ENCODE data around the gene CASP2. TPM values are rescaled to one million over a fixed set of nuclear protein-coding genes. Genes with fewer than 3 reads are reported as not detected.

Gene CASP2
- total RNA-seq, 1 donor from 2014 or later: 26.7 TPM

- TF ChIP-seq, protein P1, sequence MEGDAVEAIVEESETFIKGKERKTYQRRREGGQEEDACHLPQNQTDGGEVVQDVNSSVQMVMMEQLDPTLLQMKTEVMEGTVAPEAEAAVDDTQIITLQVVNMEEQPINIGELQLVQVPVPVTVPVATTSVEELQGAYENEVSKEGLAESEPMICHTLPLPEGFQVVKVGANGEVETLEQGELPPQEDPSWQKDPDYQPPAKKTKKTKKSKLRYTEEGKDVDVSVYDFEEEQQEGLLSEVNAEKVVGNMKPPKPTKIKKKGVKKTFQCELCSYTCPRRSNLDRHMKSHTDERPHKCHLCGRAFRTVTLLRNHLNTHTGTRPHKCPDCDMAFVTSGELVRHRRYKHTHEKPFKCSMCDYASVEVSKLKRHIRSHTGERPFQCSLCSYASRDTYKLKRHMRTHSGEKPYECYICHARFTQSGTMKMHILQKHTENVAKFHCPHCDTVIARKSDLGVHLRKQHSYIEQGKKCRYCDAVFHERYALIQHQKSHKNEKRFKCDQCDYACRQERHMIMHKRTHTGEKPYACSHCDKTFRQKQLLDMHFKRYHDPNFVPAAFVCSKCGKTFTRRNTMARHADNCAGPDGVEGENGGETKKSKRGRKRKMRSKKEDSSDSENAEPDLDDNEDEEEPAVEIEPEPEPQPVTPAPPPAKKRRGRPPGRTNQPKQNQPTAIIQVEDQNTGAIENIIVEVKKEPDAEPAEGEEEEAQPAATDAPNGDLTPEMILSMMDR (IDR thresholded peaks at IDR 0.05): no peak
- intact Hi-C loops (cut with DNase I): loop anchor here (10.0 kb wide), 1 partner anchor 60 kb away; no protein-coding TSS in a partner anchor
- ATAC-seq: no peak
These were observed 16.8 kb downstream of the CASP2 start for GRCh38 chr7:143304938-143305337.

GRCh38 chr7:143305423-143306070 lies 17.4 kb downstream of the CASP2 start:
- H3K27ac ChIP-seq: no peak overlapping the region
- TF ChIP-seq, protein P1 (IDR thresholded peaks at IDR 0.05): peak; percentile 70
- DNase-seq (peak; percentile 84), ATAC-seq (peak; percentile 86)
- no peaks in the 10 kb centered on the region for H3K27me3 ChIP-seq
- intact Hi-C loops (cut with DNase I): loop anchor here (10.0 kb wide), 1 partner anchor 61 kb away; no protein-coding TSS in a partner anchor
- H3K4me1 ChIP-seq: peaks cover 5% of the 10 kb centered on the region
- no peak overlapping the region for H3K4me3 ChIP-seq
- H3K9me3 ChIP-seq: no peaks in the 10 kb centered on the region
- H3K36me3 ChIP-seq: peaks cover 73% of the 10 kb centered on the region

More at GRCh38 chr7:143304938-143305337, 16.8 kb downstream of the CASP2 start:
- Histone ChIP-seq H3K36me3 (peaks cover 79% of the 10 kb centered on the region), H3K9me3 (no peaks in the 10 kb centered on the region), H3K4me3 (no peak overlapping the region), H3K27ac (no peak overlapping the region), H3K27me3 (no peaks in the 10 kb centered on the region), H3K4me1 (peaks cover 11% of the 10 kb centered on the region)
- no peak for DNase-seq

GRCh38 chr7:143308632-143309031 lies 20.5 kb downstream of the CASP2 start:
- no peak for DNase-seq
- intact Hi-C loops (cut with DNase I): loop anchor here (10.0 kb wide), 1 partner anchor 64 kb away; no protein-coding TSS in a partner anchor
- Histone ChIP-seq H3K36me3 (peaks cover 43% of the 10 kb centered on the region), H3K4me3 (no peak overlapping the region), H3K27me3 (no peaks in the 10 kb centered on the region), H3K4me1 (no peaks in the 10 kb centered on the region), H3K9me3 (no peaks in the 10 kb centered on the region), H3K27ac (no peak overlapping the region)
- ATAC-seq: no peak
- TF ChIP-seq, protein P1 (IDR thresholded peaks at IDR 0.05): no peak

- Histone ChIP-seq H3K4me3 (no peak overlapping the region), H3K9me3 (no peaks in the 10 kb centered on the region), H3K27ac (no peak overlapping the region), H3K27me3 (no peaks in the 10 kb centered on the region), H3K36me3 (no peaks in the 10 kb centered on the region), H3K4me1 (no peaks in the 10 kb centered on the region)
- no peak for DNase-seq
- intact Hi-C loops (cut with DNase I): no loop called here
- TF ChIP-seq, protein P1 (IDR thresholded peaks at IDR 0.05): no peak
- ATAC-seq: no peak
These were observed 26.0 kb downstream of the CASP2 start for GRCh38 chr7:143314127-143314526.

DNA sequence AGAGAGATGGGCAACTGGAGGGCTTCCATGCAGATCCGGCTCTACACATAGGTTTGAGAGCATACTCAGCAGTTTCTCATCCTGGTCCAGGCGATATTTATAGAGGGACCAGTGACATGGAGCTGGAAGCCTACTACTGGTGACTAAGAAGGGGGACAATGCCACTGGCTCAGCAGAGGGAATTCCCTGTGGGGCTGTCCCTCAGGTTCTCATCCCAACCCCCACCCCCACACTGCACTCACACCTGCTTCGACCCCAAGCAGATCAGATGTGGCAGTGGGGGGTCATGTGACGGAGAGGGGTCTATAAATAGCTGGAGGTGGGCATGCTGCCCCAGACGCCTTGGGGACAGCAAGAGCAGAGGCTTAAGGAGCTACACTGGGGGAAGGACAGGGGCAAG lies 27.6 kb downstream of the CASP2 start, which contains the start of gene CLCN1:
CLCN1 (plus strand) TSS at position 336 of the 400 bp plus-strand sequence. CDS start 102 bp downstream, outside the sequence.
- Histone ChIP-seq H3K4me1 (no peaks in the 10 kb centered on the region), H3K27ac (no peak within 1 kb of the TSS), H3K4me3 (no peak within 1 kb of the TSS), H3K9me3 (no peaks in the 10 kb centered on the region), H3K36me3 (no peaks in the 10 kb centered on the region), H3K27me3 (no peaks in the 10 kb centered on the region)
- DNase-seq: no peak
- no peak for ATAC-seq
- TF ChIP-seq, protein P1 (IDR thresholded peaks at IDR 0.05): no peak
- intact Hi-C loops (cut with DNase I): no loop called here

Measured in upper lobe of right lung (tissue), 1 donor.